ENCODE results near the gene DLG2.

DNA sequence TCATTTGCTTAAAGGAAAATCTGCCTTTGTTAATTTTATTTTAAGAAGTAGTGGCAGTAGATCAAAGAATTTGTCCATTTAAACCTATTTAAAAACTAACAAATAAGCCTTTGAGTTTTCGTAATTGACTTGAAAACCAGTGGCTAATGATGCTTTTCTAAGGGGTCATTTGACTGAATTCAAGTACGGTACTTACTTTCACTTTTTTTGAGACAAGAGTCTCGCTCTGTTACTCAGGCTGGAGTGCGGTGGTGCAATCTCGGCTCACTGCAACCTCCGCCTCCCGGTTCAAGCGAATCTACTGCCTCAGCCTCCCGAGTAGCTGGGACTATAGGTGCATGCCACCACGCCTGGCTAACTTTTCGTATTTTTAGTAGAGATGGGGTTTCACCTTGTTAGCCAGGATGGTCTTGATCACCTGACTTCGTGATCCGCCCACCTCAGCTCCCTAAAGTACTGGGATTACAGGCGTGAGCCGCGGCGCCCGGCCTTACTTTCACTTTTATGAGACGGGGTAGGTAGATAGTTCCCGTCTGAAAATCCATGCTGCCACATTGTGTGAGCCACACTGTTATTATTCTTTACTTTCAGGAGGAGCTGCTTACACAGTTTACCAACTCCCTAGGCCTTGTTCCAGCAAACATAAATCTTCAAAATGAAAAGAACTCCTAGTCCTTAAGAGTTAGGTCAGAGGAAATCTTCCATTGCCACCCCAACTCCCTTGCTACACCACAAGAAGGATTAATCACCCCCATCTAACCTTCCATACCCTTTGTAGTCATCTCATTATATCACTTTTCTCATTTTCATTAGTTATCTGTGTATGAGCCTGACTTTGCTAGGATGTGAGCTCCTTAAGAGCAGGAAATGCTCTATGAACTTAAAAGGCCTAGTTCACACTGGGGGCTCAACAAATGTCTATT, 1414.4 kb downstream of the DLG2 start:
- TF ChIP-seq CTCF (IDR thresholded peaks at IDR 0.05) (no peak), NFE2L1 (CRISPR knock-in tag; IDR thresholded peaks at IDR 0.05) (no peak), ETV6 (CRISPR knock-in tag; IDR thresholded peaks at IDR 0.05) (no peak), ATF6 (CRISPR knock-in tag; IDR thresholded peaks at IDR 0.05) (no peak), EMX1 (CRISPR knock-in tag; IDR thresholded peaks at IDR 0.05) (no peak), ESRRA (CRISPR knock-in tag; IDR thresholded peaks at IDR 0.05; ENCODE audit: borderline replicate concordance) (no peak), SP1 (CRISPR knock-in tag; conservative IDR thresholded peaks at IDR 0.05) (no peak), GTF2I (CRISPR knock-in tag; conservative IDR thresholded peaks at IDR 0.05) (no peak), TEAD4 (CRISPR knock-in tag; IDR thresholded peaks at IDR 0.05) (no peak), FOXP1 (CRISPR knock-in tag; IDR thresholded peaks at IDR 0.05; ENCODE audit: borderline replicate concordance) (no peak), ELF4 (CRISPR knock-in tag; IDR thresholded peaks at IDR 0.05; ENCODE audit: low read depth) (no peak), JUN (CRISPR knock-in tag; IDR thresholded peaks at IDR 0.05) (no peak)
- TF ChIP-seq, protein P1, sequence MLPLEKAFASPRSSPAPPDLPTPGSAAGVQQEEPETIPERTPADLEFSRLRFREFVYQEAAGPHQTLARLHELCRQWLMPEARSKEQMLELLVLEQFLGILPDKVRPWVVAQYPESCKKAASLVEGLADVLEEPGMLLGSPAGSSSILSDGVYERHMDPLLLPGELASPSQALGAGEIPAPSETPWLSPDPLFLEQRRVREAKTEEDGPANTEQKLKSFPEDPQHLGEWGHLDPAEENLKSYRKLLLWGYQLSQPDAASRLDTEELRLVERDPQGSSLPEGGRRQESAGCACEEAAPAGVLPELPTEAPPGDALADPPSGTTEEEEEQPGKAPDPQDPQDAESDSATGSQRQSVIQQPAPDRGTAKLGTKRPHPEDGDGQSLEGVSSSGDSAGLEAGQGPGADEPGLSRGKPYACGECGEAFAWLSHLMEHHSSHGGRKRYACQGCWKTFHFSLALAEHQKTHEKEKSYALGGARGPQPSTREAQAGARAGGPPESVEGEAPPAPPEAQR (CRISPR knock-in tag; IDR thresholded peaks at IDR 0.05), result no peak
- TF ChIP-seq, protein P2, sequence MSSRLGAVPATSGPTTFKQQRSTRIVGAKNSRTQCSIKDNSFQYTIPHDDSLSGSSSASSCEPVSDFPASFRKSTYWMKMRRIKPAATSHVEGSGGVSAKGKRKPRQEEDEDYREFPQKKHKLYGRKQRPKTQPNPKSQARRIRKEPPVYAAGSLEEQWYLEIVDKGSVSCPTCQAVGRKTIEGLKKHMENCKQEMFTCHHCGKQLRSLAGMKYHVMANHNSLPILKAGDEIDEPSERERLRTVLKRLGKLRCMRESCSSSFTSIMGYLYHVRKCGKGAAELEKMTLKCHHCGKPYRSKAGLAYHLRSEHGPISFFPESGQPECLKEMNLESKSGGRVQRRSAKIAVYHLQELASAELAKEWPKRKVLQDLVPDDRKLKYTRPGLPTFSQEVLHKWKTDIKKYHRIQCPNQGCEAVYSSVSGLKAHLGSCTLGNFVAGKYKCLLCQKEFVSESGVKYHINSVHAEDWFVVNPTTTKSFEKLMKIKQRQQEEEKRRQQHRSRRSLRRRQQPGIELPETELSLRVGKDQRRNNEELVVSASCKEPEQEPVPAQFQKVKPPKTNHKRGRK (CRISPR knock-in tag; IDR thresholded peaks at IDR 0.05; ENCODE audit: borderline replicate concordance), result no peak

Data from WTC11 (cell line).